Measurements from ENCODE around the gene FYB2.

The FYB2 gene

GRCh38 chr1:56710646-56711045 is 108.6 kb downstream of the FYB2 start:
- DNase-seq (ENCODE audit: low read depth) = peak; percentile 64
- peak overlapping the region; percentile 20 for H3K4me3 ChIP-seq (ENCODE audit: low read length)

GRCh38 chr1:56709995-56710394 is 109.2 kb downstream of the FYB2 start:
- Histone ChIP-seq H3K9ac (ENCODE audit: low read length) (peak overlapping the region; percentile 30), H3K9me3 (ENCODE audit: control insufficient read depth, low read length) (no peaks in the 10 kb centered on the region), H3K4me3 (ENCODE audit: low read length) (no peak overlapping the region), H3K4me1 (ENCODE audit: control insufficient read depth, insufficient read depth, low read length) (peaks cover 21% of the 10 kb centered on the region), H3K27me3 (replicated peaks; ENCODE audit: control insufficient read depth, insufficient read depth, low read length) (no peaks in the 10 kb centered on the region), H3K36me3 (ENCODE audit: control insufficient read depth, insufficient read depth, low read length, severe bottlenecking) (no peaks in the 10 kb centered on the region)
- no peak for DNase-seq (ENCODE audit: low read depth)

More at GRCh38 chr1:56710646-56711045, 108.6 kb downstream of the FYB2 start:
- no peaks in the 10 kb centered on the region for H3K9me3 ChIP-seq (ENCODE audit: control insufficient read depth, low read length)
- no peaks in the 10 kb centered on the region for H3K27me3 ChIP-seq (replicated peaks; ENCODE audit: control insufficient read depth, insufficient read depth, low read length)
- peaks cover 27% of the 10 kb centered on the region for H3K4me1 ChIP-seq (ENCODE audit: control insufficient read depth, insufficient read depth, low read length)
- no peaks in the 10 kb centered on the region for H3K36me3 ChIP-seq (ENCODE audit: control insufficient read depth, insufficient read depth, low read length, severe bottlenecking)
- peak overlapping the region; percentile 30 for H3K9ac ChIP-seq (ENCODE audit: low read length)

- H3K4me1 ChIP-seq (ENCODE audit: control insufficient read depth, insufficient read depth, low read length) = peaks cover 18% of the 10 kb centered on the region
- peaks cover 2% of the 10 kb centered on the region for H3K9me3 ChIP-seq (ENCODE audit: control insufficient read depth, low read length)
- H3K36me3 ChIP-seq (ENCODE audit: control insufficient read depth, insufficient read depth, low read length, severe bottlenecking) = no peaks in the 10 kb centered on the region
- H3K9ac ChIP-seq (ENCODE audit: low read length) = peak overlapping the region; percentile 28
- no peaks in the 10 kb centered on the region for H3K27me3 ChIP-seq (replicated peaks; ENCODE audit: control insufficient read depth, insufficient read depth, low read length)
- peak; percentile 86 for DNase-seq (ENCODE audit: low read depth)
- H3K4me3 ChIP-seq (ENCODE audit: low read length) = no peak overlapping the region
These were observed 109.8 kb downstream of the FYB2 start for GRCh38 chr1:56709269-56709880.

- Histone ChIP-seq H3K36me3 (ENCODE audit: control insufficient read depth, insufficient read depth, low read length, severe bottlenecking) (peaks cover 4% of the 10 kb centered on the region), H3K4me1 (ENCODE audit: control insufficient read depth, insufficient read depth, low read length) (peaks cover 18% of the 10 kb centered on the region), H3K9ac (ENCODE audit: low read length) (no peak overlapping the region), H3K4me3 (ENCODE audit: low read length) (no peak overlapping the region), H3K9me3 (ENCODE audit: control insufficient read depth, low read length) (peaks cover 14% of the 10 kb centered on the region), H3K27me3 (replicated peaks; ENCODE audit: control insufficient read depth, insufficient read depth, low read length) (no peaks in the 10 kb centered on the region)
- DNase-seq (ENCODE audit: low read depth) = no peak
These were observed 111.8 kb downstream of the FYB2 start for GRCh38 chr1:56707379-56707778.

- Histone ChIP-seq H3K9ac (ENCODE audit: low read length) (no peak overlapping the region), H3K4me3 (ENCODE audit: low read length) (no peak overlapping the region), H3K27me3 (replicated peaks; ENCODE audit: control insufficient read depth, insufficient read depth, low read length) (no peaks in the 10 kb centered on the region), H3K36me3 (ENCODE audit: control insufficient read depth, insufficient read depth, low read length, severe bottlenecking) (peaks cover 4% of the 10 kb centered on the region), H3K9me3 (ENCODE audit: control insufficient read depth, low read length) (peaks cover 26% of the 10 kb centered on the region), H3K4me1 (ENCODE audit: control insufficient read depth, insufficient read depth, low read length) (no peaks in the 10 kb centered on the region)
- no peak for DNase-seq (ENCODE audit: low read depth)
These were observed 115.5 kb downstream of the FYB2 start for GRCh38 chr1:56703747-56704146.

- Histone ChIP-seq H3K9ac (ENCODE audit: low read length) (no peak overlapping the region), H3K27me3 (replicated peaks; ENCODE audit: control insufficient read depth, insufficient read depth, low read length) (no peaks in the 10 kb centered on the region), H3K4me3 (ENCODE audit: low read length) (no peak overlapping the region), H3K4me1 (ENCODE audit: control insufficient read depth, insufficient read depth, low read length) (no peaks in the 10 kb centered on the region), H3K9me3 (ENCODE audit: control insufficient read depth, low read length) (peaks cover 12% of the 10 kb centered on the region), H3K36me3 (ENCODE audit: control insufficient read depth, insufficient read depth, low read length, severe bottlenecking) (no peaks in the 10 kb centered on the region)
- DNase-seq (ENCODE audit: low read depth) = no peak
These were observed 122.5 kb downstream of the FYB2 start for GRCh38 chr1:56696663-56697062.

- H3K9me3 ChIP-seq (ENCODE audit: control insufficient read depth, low read length) = no peaks in the 10 kb centered on the region
- H3K27me3 ChIP-seq (replicated peaks; ENCODE audit: control insufficient read depth, insufficient read depth, low read length) = no peaks in the 10 kb centered on the region
- no peak overlapping the region for H3K9ac ChIP-seq (ENCODE audit: low read length)
- no peak overlapping the region for H3K4me3 ChIP-seq (ENCODE audit: low read length)
- peaks cover 13% of the 10 kb centered on the region for H3K4me1 ChIP-seq (ENCODE audit: control insufficient read depth, insufficient read depth, low read length)
- no peaks in the 10 kb centered on the region for H3K36me3 ChIP-seq (ENCODE audit: control insufficient read depth, insufficient read depth, low read length, severe bottlenecking)
- peak; percentile 50 for DNase-seq (ENCODE audit: low read depth)
These were observed 130.6 kb downstream of the FYB2 start for GRCh38 chr1:56688522-56689026.

GRCh38 chr1:56686169-56686568 is 133.0 kb downstream of the FYB2 start:
- Histone ChIP-seq H3K9ac (ENCODE audit: low read length) (no peak overlapping the region), H3K4me1 (ENCODE audit: control insufficient read depth, insufficient read depth, low read length) (peaks cover 13% of the 10 kb centered on the region), H3K9me3 (ENCODE audit: control insufficient read depth, low read length) (no peaks in the 10 kb centered on the region), H3K4me3 (ENCODE audit: low read length) (no peak overlapping the region), H3K27me3 (replicated peaks; ENCODE audit: control insufficient read depth, insufficient read depth, low read length) (no peaks in the 10 kb centered on the region), H3K36me3 (ENCODE audit: control insufficient read depth, insufficient read depth, low read length, severe bottlenecking) (no peaks in the 10 kb centered on the region)
- peak; percentile 50 for DNase-seq (ENCODE audit: low read depth)

- Histone ChIP-seq H3K4me1 (ENCODE audit: control insufficient read depth, insufficient read depth, low read length) (peaks cover 10% of the 10 kb centered on the region), H3K36me3 (ENCODE audit: control insufficient read depth, insufficient read depth, low read length, severe bottlenecking) (no peaks in the 10 kb centered on the region), H3K4me3 (ENCODE audit: low read length) (no peak overlapping the region), H3K9ac (ENCODE audit: low read length) (no peak overlapping the region), H3K27me3 (replicated peaks; ENCODE audit: control insufficient read depth, insufficient read depth, low read length) (no peaks in the 10 kb centered on the region), H3K9me3 (ENCODE audit: control insufficient read depth, low read length) (no peaks in the 10 kb centered on the region)
- no peak for DNase-seq (ENCODE audit: low read depth)
These were observed 135.6 kb downstream of the FYB2 start for GRCh38 chr1:56683569-56683968.

- H3K9ac ChIP-seq (ENCODE audit: low read length) = no peak overlapping the region
- H3K36me3 ChIP-seq (ENCODE audit: control insufficient read depth, insufficient read depth, low read length, severe bottlenecking) = no peaks in the 10 kb centered on the region
- peaks cover 14% of the 10 kb centered on the region for H3K4me1 ChIP-seq (ENCODE audit: control insufficient read depth, insufficient read depth, low read length)
- H3K9me3 ChIP-seq (ENCODE audit: control insufficient read depth, low read length) = no peaks in the 10 kb centered on the region
- peak; percentile 48 for DNase-seq (ENCODE audit: low read depth)
- H3K4me3 ChIP-seq (ENCODE audit: low read length) = no peak overlapping the region
- H3K27me3 ChIP-seq (replicated peaks; ENCODE audit: control insufficient read depth, insufficient read depth, low read length) = no peaks in the 10 kb centered on the region
These were observed 142.6 kb downstream of the FYB2 start for GRCh38 chr1:56676571-56677035.

- DNase-seq (ENCODE audit: low read depth) = no peak
- Histone ChIP-seq H3K9ac (ENCODE audit: low read length) (no peak overlapping the region), H3K27me3 (replicated peaks; ENCODE audit: control insufficient read depth, insufficient read depth, low read length) (no peaks in the 10 kb centered on the region), H3K9me3 (ENCODE audit: control insufficient read depth, low read length) (no peaks in the 10 kb centered on the region), H3K4me1 (ENCODE audit: control insufficient read depth, insufficient read depth, low read length) (peaks cover 14% of the 10 kb centered on the region), H3K36me3 (ENCODE audit: control insufficient read depth, insufficient read depth, low read length, severe bottlenecking) (no peaks in the 10 kb centered on the region), H3K4me3 (ENCODE audit: low read length) (no peak overlapping the region)
These were observed 143.4 kb downstream of the FYB2 start for GRCh38 chr1:56675763-56676162.

GRCh38 chr1:56672579-56672978 is 146.6 kb downstream of the FYB2 start:
- Histone ChIP-seq H3K36me3 (ENCODE audit: control insufficient read depth, insufficient read depth, low read length, severe bottlenecking) (no peaks in the 10 kb centered on the region), H3K4me1 (ENCODE audit: control insufficient read depth, insufficient read depth, low read length) (peaks cover 9% of the 10 kb centered on the region), H3K27me3 (replicated peaks; ENCODE audit: control insufficient read depth, insufficient read depth, low read length) (no peaks in the 10 kb centered on the region), H3K9ac (ENCODE audit: low read length) (no peak overlapping the region), H3K4me3 (ENCODE audit: low read length) (no peak overlapping the region), H3K9me3 (ENCODE audit: control insufficient read depth, low read length) (no peaks in the 10 kb centered on the region)
- DNase-seq (ENCODE audit: low read depth) = no peak
